Middle frontal gyrus (tissue), 1 donor: ENCODE results near the gene FAM72B.
"Not testable (repeated sequence)": the region's sequence is repeated elsewhere in the genome, so short reads cannot be mapped to it uniquely, and the experiment has no call there.

Experiments
- DNase-seq: peaks from one replicate; pipeline ENCODE4 v3.0.0-alpha.2; 2015; ENCODE audit warnings: low spot score; ENCODE audit errors: extremely low spot score

Gene FAM72B

GRCh38 chr1:121155671-121156358 is 28.3 kb downstream of the FAM72B start:
- DNase-seq = peak; percentile 1

- DNase-seq = not testable (repeated sequence)
Measured at GRCh38 chr1:121154811-121155210, 29.3 kb downstream of the FAM72B start.

GRCh38 chr1:121152788-121153187 is 31.4 kb downstream of the FAM72B start:
- DNase-seq = not testable (repeated sequence)

GRCh38 chr1:121151294-121151693 is 32.8 kb downstream of the FAM72B start:
- not testable (repeated sequence) for DNase-seq

- not testable (repeated sequence) for DNase-seq
Measured at GRCh38 chr1:121148489-121149190, 35.5 kb downstream of the FAM72B start.

GRCh38 chr1:121140393-121140792 is 43.7 kb downstream of the FAM72B start:
- not testable (repeated sequence) for DNase-seq

- not testable (repeated sequence) for DNase-seq
Measured at GRCh38 chr1:121131494-121131893, 52.6 kb downstream of the FAM72B start.

- not testable (repeated sequence) for DNase-seq
Measured at GRCh38 chr1:121118480-121118824, 65.7 kb downstream of the FAM72B start.
